NCI-H1092 (cell line): ENCODE measurements around the gene YPEL4.
"Not testable (repeated sequence)": the region's sequence is repeated elsewhere in the genome, so short reads cannot be mapped to it uniquely, and the experiment has no call there.

Source experiments
- DNase-seq: peaks from one replicate; lab custom pipeline; 2025; lab: John Stamatoyannopoulos, UW

The YPEL4 gene

GRCh38 chr11:57649826-57650738, at the start of gene YPEL4:
Gene YPEL4, minus strand, starts transcription at chr11:57649912. Its CDS starts 2,805 bp downstream, at chr11:57647107.
- no peak for DNase-seq

- no peak for DNase-seq
These were observed 49.2 kb upstream of the YPEL4 start for GRCh38 chr11:57698843-57699365.

- not testable (repeated sequence) for DNase-seq
These were observed 40.8 kb upstream of the YPEL4 start for GRCh38 chr11:57690474-57690873.

GRCh38 chr11:57681168-57681567, 31.5 kb upstream of the YPEL4 start:
- DNase-seq: no peak

GRCh38 chr11:57680552-57680874, 30.8 kb upstream of the YPEL4 start:
- no peak for DNase-seq

- no peak for DNase-seq
These were observed 29.7 kb upstream of the YPEL4 start for GRCh38 chr11:57679396-57679795.

GRCh38 chr11:57675176-57675941, 25.6 kb upstream of the YPEL4 start:
- DNase-seq: no peak

- DNase-seq: no peak
These were observed 24.5 kb upstream of the YPEL4 start for GRCh38 chr11:57674251-57674650.

GRCh38 chr11:57668434-57668782, 18.7 kb upstream of the YPEL4 start:
- DNase-seq: no peak

- peak; percentile 99 for DNase-seq
These were observed 18.2 kb upstream of the YPEL4 start, which contains the start of gene ZDHHC5 for GRCh38 chr11:57667736-57668433. Gene ZDHHC5, plus strand, starts transcription at chr11:57668114. Its CDS starts 4,977 bp downstream, at chr11:57673091.

- peak; percentile 99 for DNase-seq
These were observed 17.5 kb upstream of the YPEL4 start for GRCh38 chr11:57667117-57667735.

- no peak for DNase-seq
These were observed 14.3 kb upstream of the YPEL4 start for GRCh38 chr11:57663975-57664374.

GRCh38 chr11:57662893-57663292, 13.2 kb upstream of the YPEL4 start:
- no peak for DNase-seq

GRCh38 chr11:57659669-57660068, 10.0 kb upstream of the YPEL4 start:
- no peak for DNase-seq

GRCh38 chr11:57658023-57658361, 8.3 kb upstream of the YPEL4 start:
- DNase-seq: no peak

GRCh38 chr11:57657194-57658022, 7.7 kb upstream of the YPEL4 start, which contains the start of gene CLP1:
Gene CLP1, plus strand, starts transcription at chr11:57657762. Its CDS starts 1,715 bp downstream, at chr11:57659477.
- peak; percentile 99 for DNase-seq

- no peak for DNase-seq
These were observed 7.1 kb upstream of the YPEL4 start for GRCh38 chr11:57656885-57657193.

GRCh38 chr11:57653163-57653562, 3.5 kb upstream of the YPEL4 start:
- no peak for DNase-seq

GRCh38 chr11:57652662-57653061, 3.0 kb upstream of the YPEL4 start:
- no peak for DNase-seq

- DNase-seq: not testable (repeated sequence)
These were observed 2.5 kb upstream of the YPEL4 start for GRCh38 chr11:57652230-57652629.

GRCh38 chr11:57651408-57651807, 1.7 kb upstream of the YPEL4 start:
- no peak for DNase-seq
